Activated T-cell treated with anti-CD3 and anti-CD28 coated beads, Interleukin-2, amount 50 U/mL, for 1 hour (primary cell): ENCODE results near the gene AMDHD1.

Source experiments
- DNase-seq: peaks from one replicate; pipeline ENCODE4 v3.0.0-alpha.2; 2020

Gene AMDHD1

DNA sequence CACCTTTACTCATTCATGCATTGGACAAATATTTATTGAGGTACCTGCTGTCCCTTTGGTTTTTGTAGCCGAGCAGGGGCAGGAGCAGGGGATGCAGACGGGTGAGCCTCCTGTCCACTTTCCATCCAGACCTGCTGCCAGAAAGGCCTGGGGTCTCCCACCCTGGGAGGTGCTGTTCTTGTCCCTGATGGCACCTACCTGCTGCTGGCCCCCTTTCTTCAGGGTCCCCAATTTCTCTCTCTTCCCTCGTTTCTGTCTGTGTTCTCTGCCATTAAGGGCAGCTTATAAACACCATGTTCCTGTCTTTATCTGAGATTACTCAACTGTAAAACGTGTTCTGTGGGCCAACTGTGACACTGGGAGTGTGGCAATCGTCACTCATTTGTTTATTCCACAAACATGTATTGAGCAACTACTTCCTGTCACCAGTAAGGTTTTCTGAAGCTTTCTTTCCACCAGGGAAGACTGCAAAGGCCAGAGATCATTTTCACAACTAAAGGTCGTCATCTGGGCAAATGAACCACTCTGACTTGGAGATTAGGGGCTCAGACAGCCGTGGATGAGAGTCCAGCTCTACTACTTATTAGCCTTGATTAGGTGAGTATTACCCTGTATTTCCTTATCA is 53.0 kb downstream of the AMDHD1 start, which contains the start of gene HAL:
HAL (minus strand) TSS at position 311 of the 625 bp plus-strand sequence. CDS start 434 bp downstream, outside the sequence.
- no peak for DNase-seq

DNA sequence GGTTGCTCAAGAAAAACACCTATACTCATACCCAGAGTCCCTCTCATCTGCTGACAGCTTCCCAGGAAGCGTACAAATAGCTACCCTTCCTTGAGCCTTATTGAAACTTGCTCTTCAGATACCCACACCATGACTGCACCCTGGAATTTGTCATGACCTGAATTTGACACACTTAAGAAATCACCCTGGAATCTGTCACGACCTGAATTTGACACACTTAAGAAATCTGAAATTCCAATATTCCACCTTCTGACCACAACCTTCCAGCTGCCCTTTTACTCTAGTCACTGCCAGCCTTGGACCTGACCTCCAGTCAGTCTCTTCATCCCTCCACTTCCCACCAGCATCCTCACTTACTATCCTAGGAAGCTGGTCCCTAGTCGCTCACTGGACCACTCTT is 54.1 kb downstream of the AMDHD1 start:
- no peak for DNase-seq

DNA sequence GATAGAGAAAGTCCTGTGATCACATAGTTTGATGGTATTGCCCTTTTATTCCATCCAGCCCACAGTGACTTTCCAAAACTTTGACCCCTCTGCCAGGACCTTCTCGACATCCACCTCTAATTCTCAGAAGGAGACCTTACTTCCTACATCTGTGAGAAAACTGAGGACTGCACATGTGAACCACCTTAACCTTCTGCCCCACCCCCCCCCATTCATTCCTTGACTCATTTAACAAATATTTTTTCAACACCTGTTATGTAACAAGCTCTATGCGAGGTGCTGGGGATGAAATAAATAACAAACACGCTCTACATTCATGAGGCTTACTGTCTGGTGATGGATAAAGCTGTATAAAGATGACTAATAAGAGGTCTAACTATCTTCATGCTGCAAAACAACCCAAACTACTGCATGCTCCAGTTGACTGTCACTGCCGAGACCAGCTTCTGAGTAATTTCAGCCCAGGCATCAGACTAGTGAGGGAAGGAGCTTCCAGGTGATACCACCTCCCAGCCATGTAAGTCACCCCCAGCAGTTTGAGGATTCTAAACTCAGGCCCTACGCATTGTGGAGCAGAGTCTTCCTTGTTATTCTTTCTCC is 54.9 kb downstream of the AMDHD1 start:
- DNase-seq = no peak

DNA sequence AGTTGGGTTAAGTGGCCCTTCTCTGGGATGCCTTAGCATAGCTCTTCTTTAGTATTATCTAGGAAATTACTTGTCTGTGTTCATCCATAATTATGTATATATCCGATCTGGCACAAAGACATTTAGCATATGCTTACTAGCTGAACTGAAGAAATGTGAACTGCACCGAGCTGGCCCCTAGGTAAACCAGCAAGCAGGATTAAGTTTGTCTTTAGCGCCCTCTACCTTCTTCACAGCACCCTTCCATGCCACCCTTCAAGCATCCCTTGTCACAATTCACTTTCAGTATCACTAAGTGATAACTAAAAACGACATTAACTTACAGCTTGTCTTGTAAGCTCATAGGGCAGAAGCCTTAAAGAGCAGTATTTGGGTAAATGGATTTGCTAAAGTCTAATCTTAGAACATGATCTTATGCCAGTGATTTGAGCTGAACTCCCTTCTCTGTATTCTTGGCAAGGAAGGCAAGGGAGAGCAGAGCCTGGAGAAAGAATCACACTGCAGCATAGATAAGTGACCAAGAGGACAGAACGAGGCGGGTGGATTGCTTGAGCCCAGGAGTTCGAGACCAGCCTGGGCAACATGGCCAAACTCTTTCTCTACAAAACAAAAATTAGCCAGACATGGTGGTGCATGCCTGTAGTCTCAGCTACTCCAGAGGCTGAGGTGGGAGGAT is 55.6 kb downstream of the AMDHD1 start:
- no peak for DNase-seq

DNA sequence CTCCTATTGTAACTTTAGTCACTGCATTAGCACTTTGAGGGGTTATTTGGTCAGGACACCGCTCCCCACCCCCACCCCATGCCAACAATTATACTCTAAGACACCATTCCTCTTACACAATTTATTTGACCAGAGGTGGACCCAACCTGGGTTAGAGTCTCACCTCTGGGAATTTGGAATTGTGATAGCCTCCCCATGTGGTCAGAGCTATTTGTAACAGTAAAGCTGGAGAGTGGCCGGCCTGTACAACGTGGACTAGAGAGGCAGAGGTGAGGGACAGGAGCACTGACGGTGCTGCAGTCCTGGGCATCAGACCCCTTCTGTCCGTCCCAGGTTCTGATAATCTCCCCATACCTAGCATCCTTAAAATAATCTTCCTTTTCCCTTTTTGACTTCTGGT is 56.4 kb downstream of the AMDHD1 start:
- DNase-seq = no peak

DNA sequence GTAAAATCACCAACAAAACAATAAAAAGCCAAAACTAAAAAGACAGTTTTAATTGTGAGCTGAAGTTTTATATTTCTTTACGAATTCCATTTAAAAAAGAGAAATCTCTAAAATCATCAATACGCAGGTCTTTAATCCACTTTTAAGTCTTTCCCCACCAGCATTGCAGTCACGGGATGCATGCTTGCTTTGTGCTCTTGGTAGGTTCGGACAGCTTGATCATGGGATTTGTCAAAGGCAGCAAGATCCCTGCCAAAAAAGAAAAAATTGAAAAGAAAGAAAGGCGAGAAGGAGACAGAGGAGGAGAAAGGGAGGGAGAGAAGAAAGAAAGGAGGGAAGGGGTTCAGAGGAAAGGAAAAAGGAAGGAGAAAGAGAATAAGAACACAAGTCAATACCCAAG is 57.7 kb downstream of the AMDHD1 start:
- DNase-seq = no peak

DNA sequence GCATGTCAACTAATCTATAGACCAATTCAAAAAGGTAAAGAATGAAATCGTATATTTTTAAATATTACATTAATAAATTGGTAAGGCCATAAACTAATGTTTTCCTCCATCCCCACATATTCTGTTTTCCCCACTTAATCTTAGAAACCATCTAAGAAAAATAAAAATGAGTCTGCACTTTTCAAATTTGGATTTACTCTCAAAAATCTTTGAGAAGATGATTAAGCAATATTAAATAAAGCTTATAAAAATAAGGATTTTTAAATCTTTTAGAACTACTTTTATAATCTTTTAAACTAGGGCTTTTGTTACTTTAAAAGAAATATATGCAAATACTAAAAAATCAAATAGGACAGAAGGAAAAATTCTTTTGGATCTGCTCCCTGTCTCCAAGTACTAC is 63.6 kb downstream of the AMDHD1 start:
- DNase-seq = no peak

DNA sequence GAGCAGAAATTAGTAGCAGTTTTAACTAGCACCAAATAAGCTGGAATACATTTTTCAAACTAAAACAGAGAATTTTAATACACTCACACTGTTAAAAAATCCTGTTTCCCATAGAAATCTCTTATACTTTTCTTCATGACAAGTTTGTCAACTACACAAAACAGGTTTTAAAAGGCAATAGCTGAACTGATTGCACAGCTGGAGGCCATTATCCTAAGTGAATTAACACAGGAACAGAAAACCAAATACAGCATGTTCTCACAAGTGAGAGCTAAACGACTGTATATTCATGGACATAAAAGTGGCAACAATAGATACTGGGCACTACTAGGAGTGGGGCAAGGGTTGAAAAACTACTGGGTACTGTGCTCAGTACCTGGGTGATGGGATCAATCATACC is 64.6 kb downstream of the AMDHD1 start:
- no peak for DNase-seq

DNA sequence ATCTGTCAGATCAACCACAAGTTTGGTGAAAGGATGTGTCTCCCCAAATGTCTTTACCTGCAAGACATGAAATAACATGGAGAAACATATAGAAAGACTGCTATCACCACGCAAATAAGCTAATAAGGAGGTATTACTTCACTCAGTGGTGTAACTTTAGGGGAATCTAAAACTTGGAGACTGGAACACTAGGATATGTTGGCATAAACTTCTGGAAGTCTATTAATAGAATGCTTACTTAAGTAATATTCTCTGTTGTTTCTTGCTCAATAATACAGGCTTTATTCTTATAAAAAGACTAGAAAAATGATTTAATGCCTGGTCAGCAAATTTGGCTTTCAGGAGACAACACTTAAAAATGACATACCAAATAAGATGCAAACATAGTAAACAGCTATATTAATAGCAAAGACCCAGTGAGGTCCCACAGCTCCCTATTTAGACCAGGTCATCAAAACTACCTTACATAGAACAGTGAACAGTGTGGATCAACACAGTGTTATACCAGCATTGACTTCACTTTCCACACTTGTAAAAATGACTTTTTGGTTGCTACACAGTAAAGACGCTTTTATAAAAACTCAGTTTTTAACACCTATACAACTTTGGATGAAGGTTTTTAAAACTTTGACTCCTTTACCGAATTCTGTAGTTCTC is 71.9 kb downstream of the AMDHD1 start:
- no peak for DNase-seq

DNA sequence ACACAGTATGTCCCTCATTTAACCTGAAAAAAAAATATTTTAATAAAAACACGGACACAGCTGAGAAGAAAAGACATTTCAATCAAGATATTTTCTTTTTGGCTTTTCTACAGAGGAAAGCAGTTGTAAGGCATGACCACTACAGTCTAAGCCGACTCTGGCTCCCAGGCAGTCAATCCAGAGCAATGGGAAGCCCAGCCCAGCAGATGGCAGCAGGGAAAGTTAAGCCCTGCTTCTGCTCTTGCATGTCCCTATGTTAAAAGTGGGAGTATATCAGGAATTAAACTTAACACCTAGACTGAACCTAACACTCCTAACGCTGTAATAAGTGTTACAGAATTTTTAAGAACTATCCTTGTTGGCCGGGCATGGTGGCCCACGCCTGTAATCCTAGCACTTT is 72.5 kb downstream of the AMDHD1 start:
- DNase-seq = no peak
